HG03460 (cell line): ENCODE results near the gene CDSN.

Source experiments
- ATAC-seq: cut with Tn5 transposase; IDR thresholded peaks from one replicate; pipeline ENCODE4 v1.9.1; 2021; ENCODE audit not compliant: unreplicated experiment

CDSN gene

DNA sequence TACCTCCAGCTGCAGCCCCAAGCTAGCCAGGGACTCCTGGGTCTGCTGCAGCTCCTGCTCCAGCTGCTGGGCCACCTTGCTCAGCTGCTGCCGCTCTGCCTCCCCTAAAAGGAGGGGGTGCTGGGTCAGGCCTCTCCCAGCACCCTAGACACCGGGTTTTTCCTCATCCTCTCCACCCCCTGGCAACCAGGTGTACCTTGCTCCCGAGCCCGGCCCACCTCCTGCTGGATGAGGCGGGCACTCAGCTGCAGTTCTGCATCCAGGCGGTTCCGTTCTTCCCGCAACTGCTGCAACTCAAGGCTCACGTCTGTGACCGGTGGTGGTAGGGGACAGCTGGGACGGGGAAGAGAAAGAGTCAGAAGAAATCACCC is 24.7 kb upstream of the CDSN start:
- ATAC-seq = no peak

- ATAC-seq = no peak
Measured at GRCh38 chr6:31144296-31144969, 24.2 kb upstream of the CDSN start.

- no peak for ATAC-seq
Measured at GRCh38 chr6:31143148-31143547, 22.9 kb upstream of the CDSN start.

GRCh38 chr6:31142361-31142761 is 22.1 kb upstream of the CDSN start:
- ATAC-seq = no peak

DNA sequence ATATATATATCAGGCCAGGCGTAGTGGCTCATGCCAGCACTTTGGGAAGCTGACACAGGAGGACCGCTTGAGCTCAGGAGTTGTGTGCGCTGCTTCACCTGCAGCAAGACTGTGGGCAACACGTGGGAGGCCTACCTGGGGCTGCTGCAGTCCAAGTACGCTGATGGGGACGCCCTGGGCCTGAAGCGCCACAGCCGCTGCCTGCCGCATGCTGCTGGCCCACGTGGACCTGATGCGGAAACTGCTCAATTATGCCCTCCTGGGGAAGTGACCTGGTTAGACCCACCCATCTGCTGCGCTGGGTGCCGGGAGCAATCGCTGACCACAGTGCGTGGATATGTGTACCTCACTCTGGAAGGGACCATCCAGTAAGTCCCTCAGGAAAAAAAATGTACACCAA is 20.4 kb upstream of the CDSN start:
- ATAC-seq = no peak

GRCh38 chr6:31139599-31139998 is 19.4 kb upstream of the CDSN start:
- no peak for ATAC-seq

- ATAC-seq = no peak
Measured at GRCh38 chr6:31138982-31139381, 18.7 kb upstream of the CDSN start, which contains the start of gene PSORS1C2. TSS of gene PSORS1C2 (minus strand) at chr6:31139066. CDS start at chr6:31139026, 40 bp downstream.

GRCh38 chr6:31135710-31136109 is 15.5 kb upstream of the CDSN start:
- ATAC-seq = no peak

GRCh38 chr6:31132806-31133205 is 12.6 kb upstream of the CDSN start:
- no peak for ATAC-seq

GRCh38 chr6:31131595-31131994 is 11.3 kb upstream of the CDSN start:
- ATAC-seq = no peak

GRCh38 chr6:31130751-31131150 is 10.5 kb upstream of the CDSN start:
- ATAC-seq = no peak

DNA sequence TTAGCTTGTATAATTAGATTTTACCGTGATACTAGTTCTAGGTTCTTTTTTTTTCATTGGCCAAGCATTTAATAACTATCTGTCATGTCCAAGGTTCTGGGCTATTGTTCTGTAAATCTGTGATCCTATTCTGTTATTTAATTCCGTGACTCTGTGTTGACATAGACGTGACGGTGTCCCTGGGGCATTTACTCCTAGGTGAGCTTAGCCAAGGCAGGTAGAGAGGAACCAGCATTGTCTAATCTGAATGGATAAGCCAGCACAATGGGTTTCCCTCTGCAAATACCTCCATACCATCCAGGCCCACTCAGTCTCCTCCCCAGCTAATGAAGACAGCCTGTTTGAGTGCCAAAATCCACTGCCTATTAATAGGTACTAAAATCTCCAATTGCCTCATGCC is 8.9 kb upstream of the CDSN start:
- no peak for ATAC-seq

DNA sequence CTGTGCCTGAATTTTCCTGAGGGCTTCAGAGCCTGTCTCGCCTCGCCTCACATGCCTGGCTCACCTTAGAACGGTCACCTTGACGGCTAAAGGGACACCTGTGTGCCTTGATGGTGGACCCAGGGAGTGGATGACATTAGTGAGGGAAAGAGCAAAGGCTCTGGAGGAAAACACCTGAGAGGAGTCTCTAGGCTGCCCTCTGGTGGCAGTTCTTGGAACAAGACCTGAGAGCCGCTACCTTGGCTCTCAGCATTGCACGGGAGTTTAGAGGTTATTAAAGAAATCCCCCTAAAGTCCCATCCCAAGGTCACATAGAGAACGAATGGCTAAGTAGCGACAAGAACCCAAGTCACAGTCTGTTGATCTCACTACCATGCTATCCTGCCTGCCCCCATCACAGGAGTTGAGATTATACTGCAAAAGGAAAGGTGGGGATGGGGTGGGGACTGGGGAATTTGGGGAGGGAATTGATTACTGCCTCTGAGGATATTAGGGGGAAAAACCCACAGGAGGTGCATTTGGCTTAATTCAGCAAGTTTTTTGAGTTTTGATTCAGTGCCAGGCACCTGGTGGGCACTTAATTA is 7.9 kb upstream of the CDSN start:
- no peak for ATAC-seq

- no peak for ATAC-seq
Measured at GRCh38 chr6:31126396-31127175, 6.3 kb upstream of the CDSN start.

DNA sequence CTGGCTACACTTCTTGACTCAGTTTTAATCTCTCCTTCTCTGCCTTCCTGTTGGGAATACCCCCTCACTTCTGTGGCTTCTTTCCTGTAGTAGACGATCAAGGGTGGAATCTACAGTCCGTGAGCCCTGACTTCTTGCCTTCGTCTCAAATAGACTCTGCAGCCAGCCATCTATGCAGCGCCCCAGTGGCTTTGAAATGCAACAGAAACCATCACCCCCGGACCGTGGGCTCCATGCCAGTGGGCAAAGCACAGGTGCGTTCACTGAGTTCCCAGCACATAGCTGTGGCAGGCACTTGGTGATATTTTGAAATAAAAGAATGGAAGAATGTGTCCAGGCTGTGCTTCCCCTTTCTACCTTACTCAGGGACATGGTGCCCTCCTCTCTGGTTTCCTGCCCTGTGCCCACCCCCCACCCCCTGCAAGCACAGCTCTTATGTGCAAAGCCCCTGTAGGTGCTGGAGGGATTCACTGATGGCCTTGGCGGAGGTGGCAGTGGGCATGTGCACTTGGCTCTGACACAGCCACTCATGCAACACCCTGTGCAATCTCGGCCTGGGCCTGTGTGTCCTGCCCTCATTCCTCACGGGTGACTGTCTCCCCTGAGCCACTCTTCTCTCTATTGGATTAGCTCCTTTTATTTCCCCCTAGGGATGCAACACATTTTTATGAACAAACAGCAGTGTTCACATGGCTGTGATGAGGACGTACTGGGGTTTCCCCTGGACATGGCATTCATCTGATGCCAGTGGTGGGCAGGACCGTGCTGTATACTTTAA is 5.5 kb upstream of the CDSN start:
- ATAC-seq = no peak

DNA sequence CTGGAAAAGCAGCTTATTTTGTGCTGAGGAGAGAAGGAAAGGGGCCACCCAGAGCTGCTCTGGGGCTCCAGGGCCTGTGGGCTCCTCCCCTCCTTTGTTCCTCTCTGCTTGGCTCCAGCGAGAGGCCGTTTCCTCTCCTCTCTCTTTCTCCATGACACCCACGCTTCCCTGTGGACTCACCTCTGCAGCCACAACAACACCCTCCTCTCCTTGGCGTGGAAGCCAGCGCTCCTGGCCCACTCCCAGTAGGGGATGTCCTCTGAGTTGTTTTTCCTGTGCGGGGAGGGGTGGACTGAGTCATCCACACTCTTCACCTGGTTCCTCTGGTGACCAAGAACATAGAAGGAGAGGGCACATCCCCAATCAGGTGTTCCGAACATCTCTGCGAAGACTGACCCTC is 4.9 kb upstream of the CDSN start:
- no peak for ATAC-seq

GRCh38 chr6:31122791-31123706 is 2.8 kb upstream of the CDSN start:
- ATAC-seq = no peak

DNA sequence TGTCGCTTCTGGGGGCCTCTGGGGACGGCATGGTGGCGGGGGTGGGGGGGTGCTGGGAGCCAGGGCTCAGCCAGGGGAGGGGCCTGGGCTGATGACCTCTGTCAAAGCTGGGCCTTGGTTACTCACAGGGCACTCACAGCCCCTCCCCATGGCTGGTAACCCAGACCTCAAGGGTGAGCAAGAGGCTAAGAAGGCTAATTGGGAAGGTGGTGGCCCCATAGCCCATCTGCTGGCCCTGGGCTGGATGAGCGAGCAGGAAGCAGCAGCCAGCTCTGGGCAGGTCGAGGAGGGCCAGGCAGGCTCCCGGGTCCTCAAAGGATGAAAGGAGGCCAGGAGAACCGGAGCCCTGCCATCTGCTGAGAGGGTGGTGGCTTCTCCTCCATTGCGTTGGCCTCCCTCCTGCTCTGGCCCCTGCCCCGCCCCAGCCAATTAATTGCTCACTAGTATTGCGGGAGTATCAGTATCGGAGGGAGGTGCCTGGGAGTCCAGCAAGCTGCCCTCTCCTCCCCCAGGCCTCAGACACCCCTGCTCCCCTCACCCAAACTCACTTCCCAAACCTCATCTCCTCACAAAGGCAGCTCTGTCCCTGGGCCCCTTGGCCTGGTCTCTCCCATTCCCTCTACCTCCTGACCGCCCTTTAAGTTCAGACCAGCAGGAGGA is 1.0 kb upstream of the CDSN start:
- ATAC-seq = no peak

DNA sequence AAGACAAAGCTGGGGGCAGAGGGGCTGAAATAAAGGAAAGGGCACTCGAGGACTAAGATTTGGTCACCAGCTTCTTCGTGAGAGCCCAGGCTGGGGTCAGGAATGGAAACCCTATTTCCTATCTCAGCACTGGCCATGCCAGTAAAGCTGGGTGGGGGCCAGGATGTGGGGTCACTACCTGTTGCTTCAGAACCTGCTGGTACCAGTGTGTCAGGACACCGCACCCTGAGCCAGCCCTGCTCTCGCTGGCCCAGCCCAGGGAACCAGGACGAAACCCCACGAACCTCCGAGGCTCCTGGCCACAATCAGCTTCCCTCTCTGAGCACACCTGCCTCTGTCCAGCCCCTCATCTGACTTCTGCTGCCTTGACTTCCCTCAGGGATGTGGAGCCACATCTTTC is 2.1 kb downstream of the CDSN start:
- no peak for ATAC-seq
